Stimulated activated CD4-positive, alpha-beta T cell treated with anti-CD3 and anti-CD28 coated beads, TNF-alpha, amount 100 ng/mL, for 4 hours (primary cell): Measurements from ENCODE around the gene NR1H2.
"Not testable (repeated sequence)": the region's sequence is repeated elsewhere in the genome, so short reads cannot be mapped to it uniquely, and the experiment has no call there.

ENCODE experiments used
- DNase-seq, 3 experiments: peaks; one replicate each; pipeline ENCODE4 v3.0.0-alpha.2; 2020; ENCODE audit warnings: low read depth in 3 of 3

NR1H2 gene

DNA sequence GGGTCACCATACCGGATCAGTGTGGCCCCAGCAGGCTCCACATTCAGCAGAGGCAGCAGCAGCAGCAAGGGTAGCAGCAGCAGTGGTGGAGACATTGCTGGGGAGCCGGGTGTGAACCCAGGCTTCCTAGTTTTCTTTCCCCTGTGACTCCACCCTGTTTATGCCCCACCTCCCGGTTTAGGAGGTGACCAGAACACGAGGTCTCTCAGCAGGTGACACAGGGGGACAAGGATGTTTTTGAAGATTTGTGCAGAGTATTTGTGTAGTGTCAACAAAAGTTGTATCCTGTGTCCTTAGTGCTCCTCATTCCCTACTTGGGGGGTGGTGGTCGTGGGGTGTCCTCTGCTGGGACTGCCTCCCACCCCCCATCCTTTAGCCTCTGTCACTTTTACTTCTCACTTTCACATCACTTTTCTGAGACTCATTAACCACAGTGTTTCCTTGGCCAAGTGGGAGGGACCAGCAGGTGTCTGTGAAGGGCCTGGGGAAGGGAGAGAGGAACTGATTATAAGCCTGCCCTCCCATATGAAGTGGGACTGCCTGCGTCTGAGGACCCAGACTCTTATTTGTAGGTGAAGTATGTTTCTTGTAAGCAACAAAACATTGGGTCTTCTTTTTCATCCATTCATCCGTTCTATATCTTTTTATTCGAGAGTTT is 31.5 kb upstream of the NR1H2 start:
- DNase-seq: no peak

DNA sequence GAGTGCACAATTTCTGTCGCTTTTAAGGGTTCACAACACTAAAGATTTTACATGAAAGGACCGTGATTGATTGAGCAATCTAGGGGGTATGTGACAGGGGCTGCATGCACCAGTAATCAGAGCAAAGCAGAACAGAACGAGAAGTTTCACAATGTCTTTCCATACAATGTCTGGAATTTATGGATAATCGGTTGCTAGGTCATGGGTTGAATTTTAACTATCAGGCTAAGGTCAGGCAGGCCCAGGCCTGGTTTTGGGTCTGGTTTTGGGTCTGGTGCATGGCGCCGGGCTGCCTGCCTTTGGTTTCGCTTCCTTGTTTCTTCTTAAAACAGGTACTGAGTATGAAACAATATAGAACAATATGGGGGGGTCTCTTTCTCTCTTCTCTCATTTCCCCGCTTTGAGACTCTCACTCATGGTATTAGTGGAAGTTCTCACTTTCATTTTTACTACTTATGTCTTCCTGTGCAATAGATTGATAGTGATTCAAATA is 29.1 kb upstream of the NR1H2 start:
- DNase-seq: not testable (repeated sequence)

DNA sequence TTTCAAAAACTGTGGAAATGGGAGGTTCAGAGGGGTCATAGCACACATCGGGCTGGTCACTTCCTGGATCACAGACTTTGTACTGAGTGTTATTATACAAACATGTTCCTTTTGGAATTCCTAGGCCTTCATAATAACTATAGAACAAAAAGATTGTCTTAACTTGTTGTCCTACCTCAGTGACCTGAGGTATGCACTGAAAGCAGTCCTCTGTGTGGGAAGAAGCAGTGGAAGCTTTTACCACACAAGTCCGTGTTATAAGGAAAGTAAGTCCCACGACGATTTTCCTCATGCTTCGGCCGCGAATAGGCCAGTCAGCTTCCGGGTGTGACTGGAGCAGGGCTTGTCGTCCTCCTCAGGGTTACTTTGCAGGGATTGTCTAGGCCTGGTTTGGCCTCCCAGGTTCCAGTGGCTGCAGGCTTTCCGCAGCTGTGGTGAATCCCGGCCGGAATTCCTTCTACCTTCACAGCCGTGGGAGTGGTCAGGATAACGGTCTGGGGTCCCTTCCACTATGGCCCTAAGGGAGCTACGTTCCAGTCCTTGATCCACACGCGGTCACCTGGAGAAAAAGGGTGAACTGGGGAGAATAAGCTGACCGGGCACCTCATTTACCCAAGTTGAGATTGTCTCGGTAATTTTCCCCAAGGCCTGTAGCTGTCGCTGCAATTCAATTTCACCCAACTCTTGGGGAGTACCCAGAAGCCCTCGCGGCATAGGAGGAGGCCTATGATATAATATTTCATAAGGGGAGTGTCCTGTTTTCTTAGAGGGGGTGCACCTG is 26.8 kb upstream of the NR1H2 start:
- DNase-seq: no peak

DNA sequence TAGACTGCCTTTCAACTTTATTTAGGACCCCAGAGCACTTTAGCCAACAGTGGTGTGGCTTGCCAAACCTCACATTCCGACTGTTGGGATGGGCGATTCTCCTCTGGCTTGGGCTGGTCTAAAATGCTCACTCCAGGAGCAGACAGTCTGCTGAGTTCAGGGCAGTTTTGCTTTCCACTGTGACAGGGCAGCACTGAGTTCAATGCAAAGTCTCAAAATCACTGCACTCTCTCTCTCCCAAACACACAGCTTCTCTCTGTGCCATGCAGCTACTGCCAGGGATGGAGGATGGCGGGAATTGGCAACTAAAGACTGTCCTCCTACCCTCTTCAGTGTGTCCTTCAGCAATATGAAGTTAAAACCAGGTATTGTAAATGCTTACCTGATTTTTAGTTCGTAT is 24.0 kb upstream of the NR1H2 start:
- no peak for DNase-seq

DNA sequence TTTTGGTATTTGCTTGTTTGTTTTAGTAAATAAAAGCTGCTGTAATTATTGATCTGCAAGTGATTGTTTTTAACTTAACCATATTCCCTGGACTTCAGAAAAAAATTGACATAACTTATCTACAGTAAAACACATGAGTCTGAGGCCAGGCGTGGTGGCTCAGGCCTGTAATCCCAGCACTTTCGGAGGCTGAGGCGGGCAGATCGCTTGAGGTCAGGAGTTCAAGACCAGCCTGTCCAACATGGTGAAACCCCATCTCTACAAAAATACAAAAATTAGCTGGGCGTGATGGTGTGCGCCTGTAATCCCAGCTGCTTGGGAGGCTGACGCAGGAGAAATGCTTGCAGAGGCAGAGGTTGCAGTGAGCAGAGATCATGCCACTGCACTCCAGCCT is 22.8 kb upstream of the NR1H2 start:
- DNase-seq: not testable (repeated sequence)

DNA sequence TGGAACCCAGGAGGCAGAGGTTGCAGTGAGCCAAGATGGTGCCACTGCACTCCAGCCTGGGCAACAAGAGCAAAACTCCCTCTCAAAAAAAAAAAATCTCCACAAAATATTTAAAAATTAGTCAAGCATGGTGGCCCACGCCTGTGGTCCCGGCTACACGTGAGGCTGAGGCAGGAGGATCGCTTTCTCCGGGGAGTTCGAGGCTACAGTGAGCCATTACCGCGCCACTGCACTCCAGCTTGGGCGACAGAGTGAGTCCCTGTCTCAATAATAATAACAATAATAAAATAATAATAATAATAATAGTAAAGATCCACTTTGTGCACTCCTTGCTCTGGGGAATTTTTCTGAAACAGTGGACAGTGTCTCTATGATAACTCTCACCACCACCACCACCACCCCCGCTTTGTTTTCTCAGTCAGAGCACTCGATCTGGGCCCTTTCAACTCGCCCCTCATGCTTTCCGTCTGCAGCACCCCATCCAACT is 19.5 kb upstream of the NR1H2 start:
- no peak for DNase-seq

DNA sequence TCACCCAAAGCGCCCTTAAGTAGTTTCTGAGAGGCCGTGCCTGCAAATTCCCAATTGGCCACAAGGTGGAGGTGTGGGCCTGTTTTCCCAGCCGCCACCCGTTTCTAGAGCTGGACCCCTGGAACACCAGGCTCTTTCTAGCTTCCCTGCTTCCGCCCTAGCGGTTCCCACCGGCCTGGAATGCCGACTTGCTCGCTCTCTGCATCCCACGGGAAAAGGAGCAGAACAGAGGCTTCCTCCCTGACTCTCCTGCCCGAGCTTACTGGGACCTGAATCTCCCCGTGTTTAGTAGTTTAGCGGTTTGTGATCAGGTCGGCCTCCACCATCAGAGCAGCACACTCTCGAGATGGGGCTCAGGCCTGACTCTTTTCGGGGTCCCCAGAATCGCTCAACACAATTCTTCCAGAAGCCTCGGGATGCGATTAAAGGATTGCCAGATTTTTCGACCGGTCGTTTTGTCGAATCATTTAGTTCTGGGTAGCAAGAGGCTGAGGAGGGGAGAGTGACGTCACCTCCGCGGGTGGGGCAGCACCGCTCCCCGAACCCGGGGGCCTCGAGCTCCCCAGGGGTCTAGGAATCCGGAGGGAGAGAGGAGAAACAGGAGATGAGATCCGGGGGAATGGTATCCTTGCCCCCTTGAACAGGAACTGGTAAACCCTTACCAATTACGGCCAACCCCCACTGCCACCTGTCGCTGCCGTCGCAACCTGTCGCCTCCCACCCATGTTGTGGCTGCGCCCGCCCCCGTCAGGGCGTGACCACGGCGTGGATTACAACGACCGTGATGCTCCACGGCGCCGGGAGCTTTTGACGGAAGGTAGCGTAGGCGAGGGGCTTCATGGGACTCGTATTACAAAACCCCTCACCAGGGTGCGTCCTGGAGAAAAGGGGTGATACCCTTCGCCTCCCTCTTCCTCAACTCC is 18.8 kb upstream of the NR1H2 start:
- peak; percentile 82 to 85 (median 84) for DNase-seq

DNA sequence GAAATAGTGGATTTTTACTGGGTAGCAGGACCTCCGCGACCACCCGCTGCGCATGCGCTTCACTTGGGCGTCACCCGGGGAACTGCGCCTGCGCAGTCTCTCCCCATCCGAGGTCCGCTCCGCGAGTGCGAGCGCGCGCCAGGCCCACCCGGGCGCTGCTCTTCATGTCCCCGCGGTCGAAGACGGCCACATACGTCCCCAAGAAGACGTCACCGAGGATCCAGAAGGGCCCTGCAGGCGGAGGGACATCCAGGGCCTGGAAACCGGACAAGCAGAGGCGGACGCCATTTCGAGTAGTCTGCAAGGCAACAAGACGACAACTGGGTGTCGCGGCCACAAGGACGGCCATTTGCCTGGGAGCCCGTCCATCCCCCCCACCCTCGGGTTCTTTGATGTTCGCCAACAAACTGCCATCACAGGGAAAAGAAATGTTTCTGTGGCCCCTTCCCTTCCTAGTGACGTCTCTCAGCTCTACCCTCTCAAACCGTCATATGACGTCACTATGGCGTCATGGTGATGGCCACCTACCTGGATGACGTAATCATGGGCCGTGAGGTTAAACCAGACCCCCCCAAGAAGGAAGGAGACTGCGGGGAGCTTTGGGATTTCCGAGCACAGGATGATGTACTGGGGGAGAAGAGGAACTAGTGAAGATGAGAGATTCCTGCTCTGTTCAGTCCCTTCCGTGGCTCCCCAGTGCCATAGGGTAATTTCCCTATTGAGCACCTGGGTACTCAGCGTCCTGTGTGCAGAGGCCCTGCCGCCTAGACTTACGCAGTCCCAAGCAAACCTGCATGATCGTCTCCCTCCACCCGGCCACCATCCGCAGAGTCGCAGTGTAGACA is 17.6 kb upstream of the NR1H2 start:
- peak; percentile 59 to 67 (median 65) for DNase-seq

DNA sequence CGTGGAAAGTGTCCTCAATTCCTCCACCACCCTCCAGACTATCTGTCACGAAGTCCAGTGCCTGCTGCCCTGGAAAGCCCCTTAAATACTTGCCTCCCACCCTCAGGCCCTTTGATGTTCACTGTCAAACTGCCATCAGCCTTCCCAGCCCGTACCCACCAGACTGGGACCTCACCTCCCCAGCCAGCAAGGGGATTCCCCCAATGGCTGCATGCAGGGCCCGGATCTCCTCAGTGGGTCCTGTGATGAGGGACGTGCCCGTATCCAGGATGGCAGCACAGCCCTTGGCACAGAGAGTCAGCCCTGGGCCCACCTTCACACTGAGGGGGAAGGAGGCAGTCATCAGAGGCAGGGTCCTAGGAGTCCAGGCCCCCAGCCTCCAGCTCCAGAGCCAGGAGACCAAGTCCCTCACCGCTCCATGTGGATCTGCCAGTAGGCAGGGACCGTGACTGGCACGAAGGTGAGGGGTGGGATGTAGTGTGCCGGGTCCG is 16.9 kb upstream of the NR1H2 start:
- no peak for DNase-seq

DNA sequence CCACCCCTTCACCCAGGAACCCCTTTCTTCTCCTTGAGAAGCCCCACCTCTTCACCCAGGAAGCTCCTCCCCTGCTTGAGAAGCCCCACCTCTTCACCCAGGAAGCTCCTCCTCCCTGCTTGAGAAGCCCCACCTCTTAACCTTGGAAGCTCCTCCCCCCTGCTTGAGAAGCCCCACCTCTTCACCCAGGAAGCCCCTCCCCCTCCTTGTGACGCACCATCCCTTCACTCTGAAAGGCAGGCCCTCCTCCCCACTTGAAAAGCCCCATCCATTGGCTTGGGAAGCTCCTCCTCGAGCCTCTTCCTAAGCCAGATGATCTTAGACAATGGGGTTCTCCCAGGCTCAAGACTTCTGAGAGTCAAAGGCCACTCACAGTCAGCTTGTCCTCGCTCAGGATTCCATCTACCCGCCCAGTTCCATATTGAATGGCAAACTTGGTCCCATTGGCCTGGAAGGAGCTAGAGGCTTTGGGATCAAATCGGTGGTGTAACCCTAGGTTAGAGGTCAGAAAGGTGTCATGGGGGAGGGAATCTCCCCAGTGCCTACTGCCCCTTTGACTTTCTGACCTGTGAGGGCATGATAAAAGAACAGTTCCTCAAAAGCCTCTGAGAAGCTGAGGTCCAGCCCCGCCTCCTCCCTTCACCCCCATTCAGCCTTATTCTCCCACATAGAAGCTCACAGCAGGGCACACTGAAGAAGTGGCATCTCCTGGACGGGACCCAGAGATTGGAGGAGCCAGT is 14.8 kb upstream of the NR1H2 start:
- no peak for DNase-seq

DNA sequence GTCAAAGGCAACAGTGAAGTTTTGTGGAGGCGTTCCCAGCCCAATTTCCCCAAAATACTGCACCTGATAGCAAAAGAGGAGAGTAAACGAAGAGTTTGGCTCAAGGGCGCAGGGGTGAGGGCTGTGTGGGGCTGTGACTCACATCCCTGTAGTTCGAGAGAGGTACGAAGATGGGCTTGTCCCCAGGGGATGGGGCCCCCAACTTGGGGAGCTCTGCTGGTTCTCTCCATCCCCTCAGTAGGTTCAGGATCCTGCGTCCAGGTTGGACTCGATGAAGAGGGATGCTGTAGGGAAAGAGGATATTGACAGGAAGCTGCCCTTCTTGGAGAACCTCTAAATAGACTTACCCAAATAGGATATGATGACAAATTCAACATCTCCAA is 14.2 kb upstream of the NR1H2 start:
- DNase-seq: no peak

DNA sequence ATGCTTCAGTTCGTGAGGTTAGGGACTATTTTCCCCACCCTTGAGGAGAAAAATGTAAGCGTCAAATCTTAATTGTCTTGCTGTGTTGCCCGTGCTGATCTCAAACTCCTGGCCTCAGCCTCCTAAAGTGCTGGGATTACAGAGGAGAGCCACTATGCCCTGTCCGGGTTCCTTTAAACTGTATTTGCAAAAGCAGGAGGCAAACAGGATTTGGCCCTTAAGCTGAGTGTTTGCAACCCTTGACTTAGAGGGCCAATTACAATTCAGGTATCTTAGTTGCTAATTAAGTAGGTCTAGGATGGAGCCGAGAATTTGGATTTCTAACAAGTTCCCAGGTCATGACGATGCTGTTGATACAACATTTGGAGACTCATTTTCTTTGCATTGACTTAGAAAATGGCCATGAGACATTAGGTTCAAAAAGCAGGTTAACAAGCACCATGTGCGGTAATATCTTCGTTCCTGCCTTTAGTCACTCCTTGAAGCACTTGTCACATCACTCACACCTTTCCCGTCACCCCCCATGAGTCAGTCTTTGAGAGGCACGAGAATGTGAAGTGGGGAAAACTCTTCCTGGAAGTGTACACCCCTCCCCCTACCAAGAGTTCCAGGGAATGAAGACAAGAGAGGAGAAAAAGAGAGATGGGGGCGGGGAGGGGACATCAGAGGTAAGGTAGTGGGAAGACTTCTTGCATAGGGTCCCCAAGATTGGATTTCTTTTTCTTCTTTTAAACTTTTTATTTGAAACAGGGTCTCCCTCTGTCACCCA is 13.4 kb upstream of the NR1H2 start:
- DNase-seq: no peak

DNA sequence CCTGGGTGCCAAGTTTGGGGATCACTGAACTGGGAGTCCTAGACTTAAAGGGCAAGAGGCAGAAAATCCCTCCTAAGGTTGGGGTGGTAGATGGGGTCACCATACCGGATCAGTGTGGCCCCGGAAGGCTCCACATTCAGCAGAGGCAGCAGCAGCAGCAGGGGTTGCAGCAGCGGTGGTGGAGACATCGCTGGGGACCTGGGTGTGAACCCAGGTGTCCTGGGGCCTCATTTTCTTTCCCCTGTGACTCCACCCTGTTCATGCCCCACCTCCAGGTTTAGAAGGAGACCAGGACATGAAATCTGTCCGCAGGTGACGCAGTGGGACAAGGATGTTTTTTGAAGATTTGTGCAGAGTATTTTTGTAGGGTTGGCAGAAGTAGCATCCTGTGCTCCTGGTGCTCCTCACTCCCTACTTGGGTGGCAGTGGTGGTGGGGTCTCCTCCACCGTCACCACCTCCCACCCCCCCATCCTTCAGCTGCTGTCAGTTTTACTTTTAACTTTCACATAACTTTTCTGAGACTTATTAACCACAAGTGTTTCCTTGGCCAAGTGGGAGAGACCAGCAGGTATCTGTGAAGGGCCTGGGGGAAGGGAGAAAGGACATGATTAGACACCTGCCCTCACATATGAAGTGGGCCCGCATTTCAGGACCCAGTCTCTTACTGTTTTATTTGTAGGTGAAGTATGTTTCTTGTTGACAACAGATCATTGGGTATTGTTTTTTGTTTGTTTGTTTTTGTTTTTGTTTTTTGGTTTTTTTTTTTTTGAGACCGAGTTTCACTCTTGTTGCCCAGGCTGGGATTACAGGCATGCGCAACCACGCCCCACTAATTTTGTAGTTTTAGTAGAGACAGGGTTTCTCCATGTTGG is 10.6 kb upstream of the NR1H2 start, which contains the start of gene NAPSA:
TSS of gene NAPSA (minus strand) at position 206 of the 873 bp plus-strand sequence. CDS start at position 188, 18 bp downstream.
- DNase-seq: no peak

DNA sequence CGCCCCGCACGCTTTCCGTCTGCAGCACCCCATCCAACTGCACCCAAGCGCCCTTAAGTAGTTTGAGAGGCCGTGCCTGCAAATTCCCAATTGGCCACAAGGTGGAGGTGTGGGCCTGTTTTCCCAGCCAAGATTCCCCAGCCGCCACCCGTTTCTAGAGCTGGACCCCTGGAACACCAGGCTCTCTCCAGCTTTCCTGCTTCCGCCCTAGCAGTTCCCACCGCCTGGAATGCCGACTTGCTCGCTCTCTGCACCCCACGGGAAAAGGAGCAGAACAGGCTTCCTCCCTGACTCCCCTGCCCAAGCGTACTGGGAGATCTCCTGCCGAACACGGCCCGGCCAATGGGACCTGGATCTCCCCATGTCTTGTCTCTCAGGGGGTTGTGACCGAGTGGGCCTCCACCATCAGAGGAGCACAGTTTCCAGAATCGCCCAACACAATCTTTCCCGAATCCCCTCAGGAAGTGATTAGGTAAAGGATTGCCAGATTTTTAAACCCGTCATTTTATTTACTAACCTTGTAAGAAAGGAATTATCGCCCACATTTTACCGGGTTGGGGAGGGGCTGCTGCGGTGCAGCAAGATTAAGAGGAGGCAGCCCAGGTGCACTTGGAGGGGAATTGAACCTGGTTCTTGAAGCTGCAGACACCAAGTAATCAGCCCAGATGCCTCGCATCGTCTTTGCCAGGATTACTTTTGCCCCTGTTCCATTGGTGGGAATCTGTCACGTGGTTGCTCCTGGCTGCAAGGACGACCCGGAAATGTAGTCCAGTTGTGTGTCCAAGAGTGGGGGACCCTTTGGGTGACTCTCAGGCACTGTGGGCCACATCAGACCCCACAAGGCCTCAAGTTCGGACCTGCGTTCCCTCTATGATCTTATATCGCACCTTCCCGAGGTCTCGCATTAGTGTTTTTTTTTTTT is 7.3 kb upstream of the NR1H2 start:
- peak; percentile 63 to 71 (median 67) for DNase-seq

DNA sequence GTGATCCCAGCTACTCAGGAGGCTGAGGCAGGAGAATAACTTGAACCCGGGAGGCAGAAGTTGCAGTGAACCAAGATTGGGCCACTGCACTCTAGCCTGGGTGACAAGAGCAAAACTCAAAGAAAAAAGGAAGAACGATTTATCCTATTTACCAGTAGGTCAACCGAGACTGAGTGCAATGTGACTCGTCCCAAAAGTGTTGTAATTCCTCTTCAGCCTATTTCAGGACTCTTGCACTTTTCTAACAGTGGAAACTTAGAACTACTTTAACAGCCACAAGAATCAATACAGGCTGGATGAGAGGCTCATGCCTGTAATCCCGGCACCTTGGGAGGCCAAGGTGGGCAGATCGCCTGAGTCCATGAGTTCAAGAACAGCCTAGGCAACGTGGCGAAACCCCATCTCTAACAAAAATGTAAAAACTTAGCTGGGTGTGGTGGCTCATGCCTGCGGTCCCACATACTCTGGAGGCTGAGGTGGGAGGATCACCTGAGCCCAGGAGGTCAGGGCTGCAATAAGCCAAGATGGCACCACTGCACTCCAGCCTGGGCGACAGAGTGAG is 4.3 kb upstream of the NR1H2 start:
- no peak for DNase-seq

DNA sequence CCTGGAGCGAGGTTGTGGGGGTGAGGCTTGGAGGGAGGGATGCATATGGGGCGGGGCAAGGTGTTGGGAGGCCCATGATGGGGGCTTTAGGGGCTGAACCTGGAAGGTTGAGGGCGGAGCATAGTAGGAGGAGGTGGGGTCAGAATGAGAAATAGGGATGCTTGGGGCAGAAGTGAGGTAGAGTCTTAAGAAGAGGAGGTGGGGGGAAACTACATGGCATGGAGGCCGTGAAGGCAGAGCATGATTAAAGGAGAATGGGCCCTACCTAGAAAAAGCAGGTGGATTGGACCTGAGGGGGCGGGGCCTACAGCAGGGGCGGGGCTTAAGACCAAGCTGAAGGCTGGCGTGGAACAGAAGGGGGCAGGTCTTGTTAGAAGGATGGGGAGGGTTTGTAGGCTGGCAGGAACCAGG is 799 bp downstream of the NR1H2 start:
- DNase-seq: peak in 2 of 3 experiments; percentile 41 to 45

DNA sequence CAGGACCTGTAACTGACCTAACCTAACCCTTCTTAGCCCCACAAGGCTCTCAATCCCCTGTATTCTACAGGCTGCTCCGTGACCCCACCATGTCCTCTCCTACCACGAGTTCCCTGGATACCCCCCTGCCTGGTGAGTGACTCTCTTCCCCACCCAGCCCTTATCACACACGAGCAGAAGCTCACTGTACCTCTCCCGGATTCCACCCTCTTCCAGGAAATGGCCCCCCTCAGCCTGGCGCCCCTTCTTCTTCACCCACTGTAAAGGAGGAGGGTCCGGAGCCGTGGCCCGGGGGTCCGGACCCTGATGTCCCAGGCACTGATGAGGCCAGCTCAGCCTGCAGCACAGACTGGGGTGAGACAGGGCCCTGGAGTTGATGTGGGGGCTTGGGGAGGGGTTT is 1.3 kb downstream of the NR1H2 start:
- DNase-seq: no peak
